ENCODE results near the gene DEAF1.

DEAF1 gene

DNA sequence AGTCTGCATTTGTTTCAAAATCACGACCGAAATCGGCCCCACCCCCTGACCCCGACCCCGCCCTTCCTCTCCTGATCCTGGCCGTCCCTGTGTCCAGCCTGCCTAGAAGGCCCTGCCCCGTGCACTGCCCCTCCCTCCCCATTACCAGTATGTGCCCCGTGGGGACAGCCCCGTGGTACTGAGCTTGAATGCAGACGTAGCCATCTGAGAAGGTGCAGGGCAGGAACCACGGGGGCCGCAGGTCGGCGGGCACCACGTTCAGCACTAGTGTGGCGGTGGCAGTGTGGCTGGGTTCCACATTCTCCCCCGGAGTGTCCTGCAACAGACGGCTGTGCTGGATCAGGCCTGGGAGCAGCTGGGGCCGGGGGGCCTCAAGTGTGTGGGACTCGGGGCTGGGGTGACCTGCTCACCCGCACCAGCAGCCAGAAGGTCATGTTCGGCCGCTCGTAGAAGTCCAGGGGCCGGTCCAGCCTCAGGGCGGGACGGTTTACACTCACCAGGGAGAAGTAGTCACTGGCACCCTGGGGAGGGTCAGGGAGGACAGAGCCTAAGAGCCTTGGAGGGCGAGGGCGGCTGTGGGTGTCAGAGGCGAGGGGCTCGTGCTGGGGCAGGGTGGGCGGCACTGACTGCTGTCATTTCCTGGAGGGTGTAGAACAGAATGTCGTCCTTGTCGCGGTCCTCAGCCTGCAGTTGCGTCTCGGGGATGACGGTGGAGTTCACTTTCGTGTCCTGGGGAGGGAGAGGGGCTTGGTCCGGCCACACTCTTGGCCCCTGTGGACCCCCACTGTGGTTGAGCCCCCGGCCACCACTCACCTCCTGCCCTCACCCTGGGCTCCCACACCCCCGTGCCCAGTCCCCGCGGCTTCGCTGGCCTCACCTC, 73.8 kb downstream of the DEAF1 start:
- DNase-seq: no peak

DNA sequence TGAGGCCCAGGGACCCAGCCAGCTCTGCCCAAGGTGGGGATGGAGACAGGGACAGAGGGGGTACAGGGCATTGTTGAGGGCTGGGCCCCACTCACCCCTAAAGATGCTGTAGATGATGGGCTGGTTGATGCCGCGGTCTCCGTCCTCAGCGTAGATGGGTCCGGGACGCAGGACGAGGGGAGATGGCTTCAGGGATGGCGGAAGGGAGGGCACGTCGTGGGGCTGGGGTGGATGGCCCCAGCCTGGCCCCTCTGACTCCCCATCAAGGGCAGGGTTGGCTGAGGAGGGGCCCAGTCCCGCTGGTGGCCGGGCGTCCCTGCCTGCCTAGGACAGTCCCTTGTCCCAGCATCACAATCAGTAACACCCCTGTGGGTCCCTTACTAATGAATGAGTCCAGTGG, 74.8 kb downstream of the DEAF1 start:
- no peak for DNase-seq

DNA sequence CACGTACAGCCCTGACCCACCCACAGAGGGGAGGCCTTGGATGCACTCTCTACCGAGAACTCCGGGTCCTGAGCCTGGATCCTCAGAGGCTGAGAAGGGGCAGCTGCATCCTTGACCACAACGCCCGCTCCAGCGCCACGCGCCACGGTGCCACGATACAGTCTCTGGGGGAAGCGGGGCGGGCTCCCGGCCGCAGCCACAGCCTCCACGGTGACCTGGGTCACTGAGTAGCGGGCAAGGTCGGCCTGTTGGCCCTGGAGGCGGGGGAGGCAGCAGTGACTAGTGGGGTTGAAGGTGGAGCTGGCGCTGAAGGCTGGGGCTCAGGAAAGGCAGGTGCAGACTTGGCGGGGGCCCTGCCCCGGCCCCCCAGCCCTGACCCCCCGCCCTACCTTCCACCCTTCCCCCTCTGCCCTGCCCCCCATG, 75.4 kb downstream of the DEAF1 start:
- no peak for DNase-seq

DNA sequence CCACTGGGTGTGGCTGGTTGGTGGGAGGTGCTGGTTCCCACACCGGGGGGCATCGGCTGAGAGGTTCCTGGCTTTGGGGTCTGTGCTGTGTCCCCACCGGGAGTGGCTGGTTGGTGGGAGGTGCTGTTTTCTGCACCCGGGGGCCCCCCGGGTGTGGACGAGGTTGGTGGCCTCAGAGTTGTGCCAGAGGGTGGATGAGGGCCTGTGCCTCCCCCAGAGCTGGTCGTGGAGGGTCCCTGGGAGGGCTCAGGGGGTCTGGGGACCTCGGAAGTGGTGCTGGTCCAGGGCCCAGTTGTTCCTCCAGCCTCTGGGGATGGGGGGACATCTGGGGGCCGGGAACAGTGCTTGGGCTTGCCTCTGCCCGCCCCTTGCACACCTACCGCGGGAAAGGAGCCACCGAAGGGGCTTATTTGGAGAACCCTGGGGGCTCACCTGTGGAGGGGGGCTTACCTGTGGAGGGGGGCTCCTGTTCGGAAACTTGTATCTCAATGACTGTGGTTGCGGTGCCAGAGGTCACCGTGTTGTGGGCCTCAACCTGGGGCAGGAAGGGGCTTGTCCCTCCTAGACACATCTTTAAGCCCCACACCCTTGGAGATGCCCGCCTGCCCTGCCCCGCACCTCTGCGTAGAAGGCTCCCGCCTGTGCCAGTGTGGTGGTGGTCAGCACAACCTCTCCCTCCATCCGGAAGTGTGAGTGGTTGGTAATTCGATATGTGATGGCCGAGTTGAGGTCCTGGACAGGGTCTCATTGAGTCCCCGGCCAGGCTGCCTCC, 76.0 kb downstream of the DEAF1 start:
- DNase-seq: no peak

DNA sequence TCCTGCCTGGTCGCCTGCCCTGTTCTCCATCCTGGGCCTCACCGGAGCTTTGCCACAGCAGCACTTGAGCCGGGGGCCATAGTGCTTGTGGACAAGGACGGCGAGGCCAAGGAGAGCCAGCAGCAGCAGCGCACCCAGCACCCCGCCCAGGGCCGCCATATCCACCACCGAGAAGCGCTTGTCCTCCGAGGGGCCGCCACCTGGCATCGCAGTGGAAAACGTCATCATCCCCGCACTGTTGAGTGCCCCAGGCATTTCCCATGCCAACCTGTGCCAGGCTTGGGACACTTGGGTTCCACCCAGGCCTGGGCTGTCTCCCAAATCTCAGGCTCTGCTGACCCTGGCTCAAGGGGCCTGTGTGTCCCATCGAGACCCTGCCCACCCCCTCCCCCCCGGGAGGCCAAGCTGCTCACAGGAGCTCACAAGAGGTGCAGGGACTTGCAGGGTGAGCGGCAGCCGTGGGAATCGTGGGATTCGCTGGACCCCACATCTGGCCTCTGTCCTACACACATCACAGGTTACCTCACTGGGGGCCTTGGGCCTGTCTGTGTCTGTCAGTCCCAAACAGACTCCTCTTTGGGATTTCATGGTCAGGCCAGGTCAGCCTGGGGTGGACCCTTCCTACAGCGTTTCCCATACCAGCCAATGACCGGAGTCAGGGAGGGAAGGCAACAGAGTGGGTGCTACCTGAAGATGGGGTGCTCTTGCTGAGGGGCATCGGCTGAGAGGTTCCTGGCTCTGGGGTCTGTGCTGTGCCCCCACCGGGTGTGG, 76.9 kb downstream of the DEAF1 start:
- no peak for DNase-seq

DNA sequence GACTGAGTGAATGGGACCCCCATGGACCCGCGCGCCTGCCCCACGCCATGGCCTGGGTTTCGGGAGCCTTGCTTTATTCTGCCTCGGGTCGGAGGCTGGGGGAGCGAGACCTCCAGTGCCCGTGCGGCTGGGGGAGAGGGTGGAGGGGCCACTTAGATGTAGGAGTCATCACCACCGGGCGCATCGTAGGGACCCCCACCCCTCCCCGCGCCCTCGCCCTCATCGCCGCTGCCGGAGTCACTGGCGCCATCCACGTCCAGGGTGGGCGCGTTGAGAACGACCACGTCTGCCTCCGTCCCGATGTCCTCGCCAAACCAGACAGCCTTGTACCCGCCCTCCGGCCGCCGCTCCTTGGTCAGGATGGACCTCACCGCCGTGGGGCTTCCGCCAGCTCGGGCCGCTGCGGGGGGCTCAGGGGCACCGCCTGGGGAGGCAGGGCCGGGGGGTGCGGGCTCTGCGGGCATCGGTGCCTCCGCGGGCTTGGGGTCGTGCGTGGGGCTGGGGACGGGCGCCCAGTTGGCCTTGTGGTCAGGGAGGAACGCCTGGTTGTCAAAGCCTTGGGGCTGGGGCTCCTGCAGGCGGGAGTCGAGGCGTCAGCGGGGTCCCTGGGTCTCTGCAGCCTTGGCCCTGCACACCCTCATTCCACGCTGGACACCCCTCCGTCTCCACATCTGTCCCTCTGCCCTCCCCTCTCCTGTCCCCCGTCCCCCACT, 77.7 kb downstream of the DEAF1 start:
- no peak for DNase-seq

DNA sequence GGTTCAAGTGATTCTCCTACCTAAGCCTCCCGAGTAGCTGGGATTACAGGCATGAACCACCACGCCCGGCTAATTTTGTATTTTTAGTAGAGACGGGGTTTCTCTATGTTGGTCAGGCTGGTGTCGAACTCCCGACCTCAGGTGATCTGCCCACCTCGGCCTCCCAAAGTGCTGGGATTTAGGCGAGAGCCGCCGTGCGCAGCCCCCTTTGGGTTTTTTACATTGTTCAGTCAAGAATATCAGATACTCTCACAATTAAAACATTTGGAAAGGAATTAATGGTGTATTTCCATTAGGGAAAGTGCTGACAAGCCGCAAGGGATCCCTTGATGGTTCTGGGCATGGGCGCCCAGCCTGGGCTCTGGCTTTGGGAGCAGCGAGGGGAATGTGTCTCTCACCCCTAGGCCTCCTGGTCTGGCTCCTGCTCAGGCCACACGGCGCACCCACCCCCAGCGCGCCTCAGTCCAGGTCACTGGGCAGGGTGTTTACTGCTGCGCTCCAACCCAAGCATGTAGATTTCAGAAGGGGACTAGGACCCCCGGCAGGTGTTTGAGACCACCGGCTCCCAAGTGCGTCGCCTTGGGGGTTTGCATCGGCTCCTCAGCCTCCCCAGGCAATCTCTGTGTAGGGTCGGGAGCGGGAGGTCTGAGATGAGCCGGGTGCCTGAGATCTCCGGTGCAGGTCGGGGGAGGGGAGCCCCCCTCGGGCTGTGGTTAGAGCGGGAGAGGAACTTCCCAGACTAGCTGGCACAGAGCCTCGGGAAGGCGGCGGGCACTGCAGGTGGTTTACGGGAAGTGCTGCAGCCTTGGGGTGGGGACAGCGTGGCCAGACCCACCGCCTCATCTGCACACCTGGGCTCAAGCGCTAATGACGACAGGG, 78.5 kb downstream of the DEAF1 start:
- DNase-seq: no peak

DNA sequence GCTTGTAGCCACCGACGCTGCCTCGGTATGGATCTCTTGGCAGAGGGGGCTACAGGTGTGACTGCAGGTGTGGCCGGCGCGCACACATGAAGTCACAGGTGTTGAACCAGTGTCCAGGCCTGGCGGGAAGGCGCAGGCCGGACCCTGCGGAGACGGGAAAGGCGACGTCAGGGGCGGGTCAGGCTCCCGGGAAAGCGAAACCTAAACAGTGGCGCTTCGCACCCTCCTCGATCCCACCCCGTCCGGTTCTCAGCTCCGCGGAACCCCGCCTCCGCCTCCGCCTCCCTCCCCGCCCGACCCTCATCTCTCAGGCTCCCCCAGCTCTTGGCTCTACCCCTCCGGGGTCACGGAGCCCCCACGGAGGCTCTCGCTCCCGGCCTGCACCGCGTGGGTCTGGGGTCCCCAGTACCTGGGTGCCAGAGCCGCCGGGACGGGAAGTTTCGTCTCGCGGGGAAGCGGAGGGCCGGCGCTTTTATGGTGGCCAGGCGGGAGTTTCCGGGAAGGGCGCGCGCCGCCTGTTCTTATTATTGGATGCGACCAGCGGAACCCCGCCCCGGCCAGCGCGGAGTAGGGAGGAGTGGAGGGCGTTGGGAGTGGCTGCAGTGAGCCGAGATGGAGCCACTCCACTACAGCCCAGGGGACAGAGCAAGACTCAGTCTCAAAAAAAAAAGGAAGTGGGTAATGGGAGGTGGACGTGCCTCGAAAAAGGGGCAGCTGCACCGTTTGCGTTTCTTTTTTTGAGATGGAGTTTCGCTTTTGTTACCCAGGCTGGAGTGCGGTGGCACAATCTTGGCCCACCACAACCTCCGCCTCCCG, 79.3 kb downstream of the DEAF1 start, which contains the start of gene IRF7:
IRF7 (minus strand) TSS at position 447 of the 816 bp plus-strand sequence. CDS start 586 bp downstream, outside the sequence.
- DNase-seq: peak; percentile 86

DNA sequence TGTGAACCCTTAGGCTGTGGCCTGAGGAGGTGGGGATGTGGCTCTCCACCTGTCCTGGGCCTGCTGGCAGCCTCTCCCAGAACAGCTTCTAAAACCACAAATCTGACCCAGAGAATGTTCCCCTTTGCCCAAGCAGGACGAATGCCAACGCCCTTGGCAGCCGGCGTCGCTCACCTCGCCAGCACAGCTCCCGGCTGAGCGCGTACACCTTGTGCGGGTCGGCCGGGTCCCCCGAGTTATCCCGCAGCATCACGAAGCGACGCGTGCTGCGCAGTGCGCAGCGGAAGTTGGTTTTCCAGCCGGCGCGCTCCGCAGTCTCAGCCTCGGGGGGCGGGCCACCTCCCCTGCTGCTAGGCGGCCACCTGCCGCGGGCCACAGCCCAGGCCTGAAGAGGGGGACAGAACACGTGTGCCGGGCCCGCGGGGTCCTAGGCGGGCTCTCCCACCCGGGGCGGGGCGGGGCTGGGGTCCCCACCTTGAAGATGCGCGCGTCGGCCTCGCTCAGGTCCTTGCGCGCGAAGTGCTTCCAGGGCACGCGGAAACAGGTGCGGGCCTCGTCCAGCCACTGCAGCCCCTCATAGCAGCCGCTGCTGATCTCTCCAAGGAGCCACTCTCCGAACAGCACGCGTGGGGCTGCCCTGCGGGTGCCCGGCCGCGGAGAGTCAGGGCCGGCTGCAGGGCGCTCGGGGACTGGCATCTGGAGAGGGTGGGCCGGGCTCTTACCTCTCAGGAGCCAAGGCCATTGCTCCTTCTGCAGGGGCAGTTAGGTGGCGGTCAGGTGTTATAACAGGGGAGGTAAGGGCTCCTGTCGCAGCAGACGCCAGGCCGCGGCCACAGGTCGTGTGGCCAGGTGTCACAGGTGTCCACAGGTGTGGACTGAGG, 80.2 kb downstream of the DEAF1 start:
- no peak for DNase-seq

DNA sequence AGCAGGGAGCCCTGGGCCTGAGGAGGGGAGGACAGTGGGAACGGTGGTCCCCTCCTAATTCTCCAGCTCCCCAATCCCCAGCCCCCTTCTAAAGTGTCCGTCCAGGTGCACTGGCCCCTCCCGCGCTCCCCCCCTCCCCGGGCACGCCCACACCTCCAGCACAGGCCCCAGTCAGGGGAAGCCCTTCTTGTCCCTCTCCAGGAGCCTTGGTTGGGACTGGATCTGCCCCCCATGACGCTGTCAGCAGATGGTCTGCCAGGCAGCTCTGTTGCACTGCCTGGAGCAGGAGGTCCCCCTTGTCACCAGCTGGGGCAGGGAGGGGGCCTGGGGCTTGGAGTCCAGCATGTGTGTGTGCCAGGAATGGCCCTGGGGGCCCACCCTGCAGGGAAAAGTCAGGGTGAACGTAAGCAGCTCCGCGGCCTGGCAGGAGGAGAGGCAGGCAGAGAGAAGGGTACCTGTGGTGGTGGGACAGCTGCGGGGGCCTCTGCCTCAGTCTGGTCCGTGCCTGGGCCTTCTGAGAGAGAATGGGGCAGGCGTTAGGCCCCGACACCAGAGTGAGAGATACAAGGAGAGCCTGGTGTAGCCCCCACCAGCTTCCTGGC, 80.9 kb downstream of the DEAF1 start:
- DNase-seq: no peak

DNA sequence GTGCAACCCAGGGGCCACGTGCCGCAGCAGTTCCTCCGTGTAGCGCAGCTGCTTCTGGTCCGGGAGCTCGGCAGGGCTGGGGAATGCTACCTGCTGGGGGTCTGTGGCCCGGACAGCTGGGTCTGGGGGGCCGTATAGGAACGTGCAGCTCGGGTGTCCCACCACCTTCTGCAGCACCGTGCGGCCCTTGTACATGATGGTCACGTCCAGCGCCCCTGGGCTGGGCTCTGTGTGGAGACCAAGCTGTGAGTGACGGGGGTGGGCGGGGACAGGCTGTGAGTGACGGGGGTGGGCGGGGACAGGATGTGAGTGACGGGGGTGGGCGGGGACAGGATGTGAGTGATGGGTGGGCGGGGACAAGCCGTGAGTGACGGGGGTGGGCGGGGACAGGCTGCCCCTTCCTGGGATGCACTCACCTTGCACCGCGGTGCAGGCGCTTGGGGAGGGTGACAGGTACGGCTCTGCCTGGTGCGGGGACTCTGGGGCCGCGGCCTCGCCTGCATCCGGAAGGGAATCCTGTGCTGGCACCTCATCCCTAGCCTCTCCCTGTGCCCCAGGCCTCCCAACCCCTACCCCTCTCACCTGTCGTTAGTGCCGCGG, 81.6 kb downstream of the DEAF1 start:
- DNase-seq: peak; percentile 85

DNA sequence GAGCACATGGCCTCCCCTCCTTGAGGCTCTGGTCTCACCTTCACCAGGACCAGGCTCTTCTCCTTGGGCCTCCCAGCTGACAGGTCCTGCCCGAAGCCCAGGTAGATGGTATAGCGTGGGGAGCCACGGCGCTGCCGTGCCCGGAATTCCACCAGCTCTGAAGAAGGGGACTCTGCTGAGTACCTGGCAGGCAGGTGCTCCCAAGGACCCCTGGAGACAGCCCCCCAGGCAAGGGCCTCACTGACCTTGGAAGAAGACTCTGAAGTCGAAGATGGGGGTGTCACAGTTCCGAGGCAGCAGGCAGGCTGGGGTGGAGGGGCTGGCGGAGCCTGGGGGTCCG, 82.1 kb downstream of the DEAF1 start:
- no peak for DNase-seq

DNA sequence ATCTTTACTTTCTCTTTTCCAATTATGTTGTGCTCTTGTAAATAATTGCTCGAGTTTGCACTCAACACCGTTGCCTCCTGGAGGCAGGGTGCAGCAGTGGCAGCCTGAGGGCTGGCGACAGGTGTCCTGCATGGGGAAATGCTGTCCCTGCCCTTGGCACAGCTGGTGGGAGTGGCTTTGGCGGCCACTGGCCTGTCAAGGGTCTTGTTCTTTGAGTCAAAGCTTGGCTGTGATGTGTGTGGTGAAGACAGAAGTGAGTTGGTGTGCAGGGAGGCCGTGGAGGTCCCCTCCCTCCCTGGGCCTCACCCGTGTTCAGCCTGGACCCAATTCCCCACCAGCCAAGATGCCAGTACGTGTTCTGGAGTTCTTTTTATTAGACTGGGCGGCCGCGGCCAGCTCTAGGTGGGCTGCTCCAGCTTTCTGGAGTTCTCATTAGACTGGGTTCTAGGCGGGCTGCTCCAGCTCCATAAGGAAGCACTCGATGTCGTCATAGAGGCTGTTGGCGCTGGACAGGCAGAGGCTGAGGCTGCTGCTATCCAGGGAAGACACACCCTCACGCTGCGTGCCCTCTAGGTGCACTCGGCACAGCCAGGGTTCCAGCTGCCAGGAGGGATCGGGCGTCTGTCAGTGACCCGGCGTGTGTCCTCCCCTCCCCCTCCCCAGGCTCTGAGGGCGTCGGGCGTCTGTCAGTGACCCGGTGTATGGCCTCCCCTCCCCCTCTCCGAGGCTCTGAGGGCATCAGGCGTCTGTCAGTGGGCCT, 82.6 kb downstream of the DEAF1 start:
- DNase-seq: no peak

DNA sequence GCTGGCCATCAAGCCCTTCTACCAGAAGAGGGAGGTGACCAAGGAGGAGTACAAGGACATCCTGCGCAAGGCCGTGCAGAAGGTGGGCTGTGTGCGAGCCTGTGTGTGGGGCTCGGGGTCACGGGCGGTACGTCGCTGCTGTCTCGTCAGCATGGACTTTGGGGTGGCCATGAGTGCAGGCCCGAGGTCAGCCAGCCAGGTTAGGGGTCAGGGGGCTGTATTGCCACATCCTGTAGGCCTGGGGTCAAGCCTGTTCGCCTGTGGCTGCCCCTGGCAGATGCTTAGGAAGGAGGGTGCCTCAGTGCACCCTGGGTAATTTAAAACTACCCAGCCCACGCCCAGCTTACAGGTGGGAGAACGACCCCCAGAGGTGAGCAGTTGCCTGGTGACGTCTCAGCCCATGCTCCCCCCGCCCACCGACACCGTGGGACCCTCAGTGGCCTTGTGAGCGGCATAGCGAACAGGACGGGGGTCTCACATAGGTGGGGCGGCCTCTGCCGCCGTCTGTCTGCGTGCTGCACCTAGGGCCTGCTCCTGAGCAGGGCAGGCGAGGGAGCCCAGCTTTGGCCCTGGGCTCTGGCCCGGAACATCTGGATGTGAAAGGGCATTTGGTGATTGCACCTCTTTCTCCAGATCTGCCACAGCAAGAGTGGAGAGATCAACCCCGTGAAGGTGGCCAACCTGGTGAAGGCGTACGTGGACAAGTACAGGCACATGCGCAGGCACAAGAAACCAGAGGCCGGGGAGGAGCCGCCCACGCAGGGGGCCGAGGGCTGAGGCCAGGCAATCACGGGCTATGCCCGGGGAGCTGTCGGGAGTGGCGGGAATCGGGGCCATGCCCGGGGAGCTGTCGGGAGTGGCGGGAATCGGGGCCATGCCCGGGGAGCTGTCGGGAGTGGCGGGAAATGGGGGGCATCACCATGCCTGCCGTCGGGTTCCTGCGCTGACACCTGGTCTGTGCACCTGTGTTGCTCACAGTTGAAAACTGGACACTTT, 83.7 kb downstream of the DEAF1 start:
- DNase-seq: no peak

DNA sequence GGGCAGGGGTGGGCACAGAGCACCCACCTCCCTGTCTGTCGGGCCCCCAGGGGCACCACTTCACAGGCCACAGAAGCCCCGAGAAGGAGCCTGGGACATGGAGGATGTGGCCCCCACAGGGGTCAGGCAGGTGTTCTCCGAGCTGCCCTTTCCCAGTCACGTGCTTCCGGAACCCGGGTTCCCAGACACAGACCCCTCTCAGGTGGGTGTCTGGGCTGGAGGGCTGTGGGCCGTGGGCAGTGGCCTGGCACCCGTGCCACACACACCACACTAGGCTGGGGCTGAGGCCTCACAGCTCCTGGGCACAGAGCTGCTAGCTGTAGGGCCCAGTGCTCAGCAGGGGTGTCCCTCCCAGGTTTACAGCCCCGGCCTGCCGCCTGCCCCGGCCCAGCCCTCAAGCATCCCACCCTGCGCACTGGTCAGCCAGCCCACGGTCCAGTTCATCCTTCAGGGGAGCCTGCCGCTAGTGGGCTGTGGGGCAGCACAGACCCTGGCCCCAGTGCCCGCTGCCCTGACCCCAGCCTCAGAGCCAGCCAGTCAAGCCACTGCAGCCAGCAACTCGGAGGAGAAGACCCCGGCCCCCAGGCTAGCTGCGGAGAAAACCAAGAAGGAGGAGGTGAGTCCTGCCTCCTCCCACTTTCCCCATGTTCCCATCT, 84.7 kb downstream of the DEAF1 start:
- DNase-seq: no peak

DNA sequence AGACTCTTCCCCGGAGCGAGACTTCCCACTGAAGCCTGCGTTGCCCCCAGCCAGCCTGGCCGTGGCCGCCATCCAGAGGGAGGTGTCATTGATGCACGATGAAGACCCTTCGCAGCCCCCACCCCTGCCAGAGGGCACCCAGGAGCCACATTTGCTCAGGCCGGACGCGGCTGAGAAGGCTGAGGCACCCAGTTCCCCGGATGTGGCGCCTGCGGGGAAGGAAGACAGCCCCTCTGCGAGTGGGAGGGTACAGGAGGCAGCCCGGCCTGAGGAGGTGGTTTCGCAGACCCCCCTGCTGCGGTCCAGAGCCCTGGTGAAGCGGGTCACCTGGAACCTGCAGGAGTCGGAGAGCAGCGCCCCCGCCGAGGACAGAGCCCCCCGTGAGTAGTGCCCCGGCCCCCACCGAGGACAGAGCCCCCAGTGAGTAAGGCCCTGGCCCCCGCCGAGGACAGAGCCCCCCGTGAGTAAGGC, 85.6 kb downstream of the DEAF1 start:
- no peak for DNase-seq

Measured in effector CD4-positive, alpha-beta T cell (primary cell).